GM23338 (cell line): ENCODE measurements around the gene SNX3.

Source experiments
- EZH2 ChIP-seq: fragments of 200-600 bp; sonication (generic); IDR thresholded peaks from one replicate; pipeline ENCODE4 v1.8.0; 2017; ENCODE audit warnings: antibody characterized with exemption, mild to moderate bottlenecking, low read depth; ENCODE audit not compliant: unreplicated experiment
- EZH2phosphoT487 ChIP-seq: fragments of 200-600 bp; sonication (generic); IDR thresholded peaks from one replicate; pipeline ENCODE4 v1.8.1; 2018; ENCODE audit warnings: antibody characterized with exemption; ENCODE audit not compliant: unreplicated experiment
- TF ChIP-seq, protein P1 (sequence below), 2 experiments: fragments of 200-600 bp in 1 of 2; sonication (generic) in 1 of 2; conservative IDR thresholded peaks; 2 replicates each; pipeline versions ENCODE4 v1.5.1 to v1.6.1; 2016 to 2017; ENCODE audit warnings: antibody characterized with exemption in 2 of 2, low read depth in 2 of 2, mild to moderate bottlenecking in 2 of 2, moderate library complexity in 1 of 2
- TF ChIP-seq, protein P2 (sequence below): IDR thresholded peaks from one replicate; pipeline ENCODE4 v1.6.1; 2018; ENCODE audit warnings: antibody characterized with exemption; ENCODE audit not compliant: unreplicated experiment

DNA sequence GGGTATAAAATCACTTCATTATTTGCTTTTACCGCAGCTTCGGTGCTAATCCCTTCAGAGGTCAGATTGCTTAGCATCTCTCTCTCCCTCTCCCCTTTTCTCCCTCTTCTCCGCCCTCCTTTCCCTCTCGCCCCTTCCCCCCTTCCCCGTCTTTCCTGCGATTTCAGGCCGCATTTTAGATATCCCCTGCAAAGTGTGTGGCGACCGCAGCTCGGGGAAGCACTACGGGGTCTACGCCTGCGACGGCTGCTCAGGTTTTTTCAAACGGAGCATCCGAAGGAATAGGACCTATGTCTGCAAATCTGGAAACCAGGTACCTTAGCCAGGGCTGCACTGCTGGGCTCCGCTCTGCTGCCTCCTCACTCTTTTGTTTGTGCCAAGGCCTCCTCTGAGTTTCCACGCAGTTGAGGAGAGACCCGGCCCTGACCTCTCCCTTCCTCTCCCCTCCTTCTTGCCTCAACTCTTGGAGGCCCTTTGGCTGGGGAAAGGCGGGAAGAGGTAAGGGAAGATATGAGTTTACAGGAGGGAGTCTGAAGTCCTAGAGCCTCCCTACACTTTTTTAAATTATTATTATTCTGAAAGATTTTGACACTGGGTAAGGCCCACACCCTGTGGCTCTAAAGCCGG lies 89.4 kb downstream of the SNX3 start:
- TF ChIP-seq, protein P1, sequence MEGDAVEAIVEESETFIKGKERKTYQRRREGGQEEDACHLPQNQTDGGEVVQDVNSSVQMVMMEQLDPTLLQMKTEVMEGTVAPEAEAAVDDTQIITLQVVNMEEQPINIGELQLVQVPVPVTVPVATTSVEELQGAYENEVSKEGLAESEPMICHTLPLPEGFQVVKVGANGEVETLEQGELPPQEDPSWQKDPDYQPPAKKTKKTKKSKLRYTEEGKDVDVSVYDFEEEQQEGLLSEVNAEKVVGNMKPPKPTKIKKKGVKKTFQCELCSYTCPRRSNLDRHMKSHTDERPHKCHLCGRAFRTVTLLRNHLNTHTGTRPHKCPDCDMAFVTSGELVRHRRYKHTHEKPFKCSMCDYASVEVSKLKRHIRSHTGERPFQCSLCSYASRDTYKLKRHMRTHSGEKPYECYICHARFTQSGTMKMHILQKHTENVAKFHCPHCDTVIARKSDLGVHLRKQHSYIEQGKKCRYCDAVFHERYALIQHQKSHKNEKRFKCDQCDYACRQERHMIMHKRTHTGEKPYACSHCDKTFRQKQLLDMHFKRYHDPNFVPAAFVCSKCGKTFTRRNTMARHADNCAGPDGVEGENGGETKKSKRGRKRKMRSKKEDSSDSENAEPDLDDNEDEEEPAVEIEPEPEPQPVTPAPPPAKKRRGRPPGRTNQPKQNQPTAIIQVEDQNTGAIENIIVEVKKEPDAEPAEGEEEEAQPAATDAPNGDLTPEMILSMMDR (conservative IDR thresholded peaks at IDR 0.05; ENCODE audit: low read depth in 2 of 2) = no peak
- TF ChIP-seq EZH2phosphoT487 (no peak), EZH2 (peak; percentile 67)
- TF ChIP-seq, protein P2, sequence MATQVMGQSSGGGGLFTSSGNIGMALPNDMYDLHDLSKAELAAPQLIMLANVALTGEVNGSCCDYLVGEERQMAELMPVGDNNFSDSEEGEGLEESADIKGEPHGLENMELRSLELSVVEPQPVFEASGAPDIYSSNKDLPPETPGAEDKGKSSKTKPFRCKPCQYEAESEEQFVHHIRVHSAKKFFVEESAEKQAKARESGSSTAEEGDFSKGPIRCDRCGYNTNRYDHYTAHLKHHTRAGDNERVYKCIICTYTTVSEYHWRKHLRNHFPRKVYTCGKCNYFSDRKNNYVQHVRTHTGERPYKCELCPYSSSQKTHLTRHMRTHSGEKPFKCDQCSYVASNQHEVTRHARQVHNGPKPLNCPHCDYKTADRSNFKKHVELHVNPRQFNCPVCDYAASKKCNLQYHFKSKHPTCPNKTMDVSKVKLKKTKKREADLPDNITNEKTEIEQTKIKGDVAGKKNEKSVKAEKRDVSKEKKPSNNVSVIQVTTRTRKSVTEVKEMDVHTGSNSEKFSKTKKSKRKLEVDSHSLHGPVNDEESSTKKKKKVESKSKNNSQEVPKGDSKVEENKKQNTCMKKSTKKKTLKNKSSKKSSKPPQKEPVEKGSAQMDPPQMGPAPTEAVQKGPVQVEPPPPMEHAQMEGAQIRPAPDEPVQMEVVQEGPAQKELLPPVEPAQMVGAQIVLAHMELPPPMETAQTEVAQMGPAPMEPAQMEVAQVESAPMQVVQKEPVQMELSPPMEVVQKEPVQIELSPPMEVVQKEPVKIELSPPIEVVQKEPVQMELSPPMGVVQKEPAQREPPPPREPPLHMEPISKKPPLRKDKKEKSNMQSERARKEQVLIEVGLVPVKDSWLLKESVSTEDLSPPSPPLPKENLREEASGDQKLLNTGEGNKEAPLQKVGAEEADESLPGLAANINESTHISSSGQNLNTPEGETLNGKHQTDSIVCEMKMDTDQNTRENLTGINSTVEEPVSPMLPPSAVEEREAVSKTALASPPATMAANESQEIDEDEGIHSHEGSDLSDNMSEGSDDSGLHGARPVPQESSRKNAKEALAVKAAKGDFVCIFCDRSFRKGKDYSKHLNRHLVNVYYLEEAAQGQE = no peak
